Measurements from ENCODE around the gene RIPOR1. TPM values are rescaled to one million over a fixed set of nuclear protein-coding genes. Genes with fewer than 3 reads are reported as not detected.
"Not testable (repeated sequence)": the region's sequence is repeated elsewhere in the genome, so short reads cannot be mapped to it uniquely, and the experiment has no call there.

RIPOR1 gene, protein sequence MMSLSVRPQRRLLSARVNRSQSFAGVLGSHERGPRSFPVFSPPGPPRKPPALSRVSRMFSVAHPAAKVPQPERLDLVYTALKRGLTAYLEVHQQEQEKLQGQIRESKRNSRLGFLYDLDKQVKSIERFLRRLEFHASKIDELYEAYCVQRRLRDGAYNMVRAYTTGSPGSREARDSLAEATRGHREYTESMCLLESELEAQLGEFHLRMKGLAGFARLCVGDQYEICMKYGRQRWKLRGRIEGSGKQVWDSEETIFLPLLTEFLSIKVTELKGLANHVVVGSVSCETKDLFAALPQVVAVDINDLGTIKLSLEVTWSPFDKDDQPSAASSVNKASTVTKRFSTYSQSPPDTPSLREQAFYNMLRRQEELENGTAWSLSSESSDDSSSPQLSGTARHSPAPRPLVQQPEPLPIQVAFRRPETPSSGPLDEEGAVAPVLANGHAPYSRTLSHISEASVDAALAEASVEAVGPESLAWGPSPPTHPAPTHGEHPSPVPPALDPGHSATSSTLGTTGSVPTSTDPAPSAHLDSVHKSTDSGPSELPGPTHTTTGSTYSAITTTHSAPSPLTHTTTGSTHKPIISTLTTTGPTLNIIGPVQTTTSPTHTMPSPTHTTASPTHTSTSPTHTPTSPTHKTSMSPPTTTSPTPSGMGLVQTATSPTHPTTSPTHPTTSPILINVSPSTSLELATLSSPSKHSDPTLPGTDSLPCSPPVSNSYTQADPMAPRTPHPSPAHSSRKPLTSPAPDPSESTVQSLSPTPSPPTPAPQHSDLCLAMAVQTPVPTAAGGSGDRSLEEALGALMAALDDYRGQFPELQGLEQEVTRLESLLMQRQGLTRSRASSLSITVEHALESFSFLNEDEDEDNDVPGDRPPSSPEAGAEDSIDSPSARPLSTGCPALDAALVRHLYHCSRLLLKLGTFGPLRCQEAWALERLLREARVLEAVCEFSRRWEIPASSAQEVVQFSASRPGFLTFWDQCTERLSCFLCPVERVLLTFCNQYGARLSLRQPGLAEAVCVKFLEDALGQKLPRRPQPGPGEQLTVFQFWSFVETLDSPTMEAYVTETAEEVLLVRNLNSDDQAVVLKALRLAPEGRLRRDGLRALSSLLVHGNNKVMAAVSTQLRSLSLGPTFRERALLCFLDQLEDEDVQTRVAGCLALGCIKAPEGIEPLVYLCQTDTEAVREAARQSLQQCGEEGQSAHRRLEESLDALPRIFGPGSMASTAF
- total RNA-seq (2014; rRNA removed; shearing (Covaris generic)), result 5.4 and 6.3 TPM in 2 replicates

DNA sequence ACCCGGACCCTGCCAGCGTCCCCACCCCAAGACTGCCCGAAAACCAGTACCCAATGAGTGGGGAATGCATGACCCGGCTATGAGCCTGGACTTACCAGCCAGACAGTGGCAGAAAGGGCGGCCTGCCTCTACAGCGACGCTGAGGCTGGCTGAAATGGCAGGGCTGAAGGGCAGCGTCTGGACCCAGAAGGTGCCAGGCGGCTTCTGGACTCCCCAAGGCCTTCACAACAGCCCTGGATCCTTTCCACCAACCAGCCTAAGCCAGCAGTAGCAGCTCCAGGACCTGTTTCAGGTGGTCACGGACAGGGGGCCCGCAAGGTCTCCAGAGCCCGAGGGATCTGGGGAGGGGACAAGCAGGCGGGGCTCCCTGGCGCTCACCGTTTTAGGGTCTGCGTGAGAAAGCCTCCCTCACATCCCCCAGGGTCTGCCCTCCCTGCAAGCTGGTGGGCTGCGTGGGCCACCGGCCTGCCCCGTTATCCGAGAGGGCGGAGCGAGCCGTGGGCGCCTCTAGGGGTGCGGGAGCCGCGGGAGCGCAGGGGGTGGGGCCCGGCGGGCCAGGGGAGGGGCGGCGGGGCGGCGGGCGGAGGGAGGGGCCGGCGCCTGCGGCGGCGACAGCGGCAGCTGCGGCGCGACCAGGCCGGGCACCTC lies at the start of gene RIPOR1:
Gene RIPOR1, plus strand, starts transcription at position 608 of the 648 bp plus-strand sequence. CDS start 9,618 bp downstream, outside the sequence.
- no peak for DNase-seq (ENCODE audit: low read depth)

GRCh38 chr16:67480833-67481560 lies 47.6 kb upstream of the RIPOR1 start, which contains the start of gene ATP6V0D1:
Gene ATP6V0D1 (minus strand): TSS chr16:67481157. CDS start chr16:67481086, 71 bp downstream.
- peak; percentile 97 for DNase-seq (ENCODE audit: low read depth)

GRCh38 chr16:67481561-67482232 lies 46.9 kb upstream of the RIPOR1 start:
- peak; percentile 19 for DNase-seq (ENCODE audit: low read depth)

GRCh38 chr16:67482233-67482924 lies 46.2 kb upstream of the RIPOR1 start:
- DNase-seq (ENCODE audit: low read depth), result no peak

- no peak for DNase-seq (ENCODE audit: low read depth)
Observed at GRCh38 chr16:67483150-67483549, 45.5 kb upstream of the RIPOR1 start, which contains the start of gene AGRP. Gene AGRP (minus strand): TSS chr16:67483547. CDS start chr16:67483398, 149 bp downstream.

DNA sequence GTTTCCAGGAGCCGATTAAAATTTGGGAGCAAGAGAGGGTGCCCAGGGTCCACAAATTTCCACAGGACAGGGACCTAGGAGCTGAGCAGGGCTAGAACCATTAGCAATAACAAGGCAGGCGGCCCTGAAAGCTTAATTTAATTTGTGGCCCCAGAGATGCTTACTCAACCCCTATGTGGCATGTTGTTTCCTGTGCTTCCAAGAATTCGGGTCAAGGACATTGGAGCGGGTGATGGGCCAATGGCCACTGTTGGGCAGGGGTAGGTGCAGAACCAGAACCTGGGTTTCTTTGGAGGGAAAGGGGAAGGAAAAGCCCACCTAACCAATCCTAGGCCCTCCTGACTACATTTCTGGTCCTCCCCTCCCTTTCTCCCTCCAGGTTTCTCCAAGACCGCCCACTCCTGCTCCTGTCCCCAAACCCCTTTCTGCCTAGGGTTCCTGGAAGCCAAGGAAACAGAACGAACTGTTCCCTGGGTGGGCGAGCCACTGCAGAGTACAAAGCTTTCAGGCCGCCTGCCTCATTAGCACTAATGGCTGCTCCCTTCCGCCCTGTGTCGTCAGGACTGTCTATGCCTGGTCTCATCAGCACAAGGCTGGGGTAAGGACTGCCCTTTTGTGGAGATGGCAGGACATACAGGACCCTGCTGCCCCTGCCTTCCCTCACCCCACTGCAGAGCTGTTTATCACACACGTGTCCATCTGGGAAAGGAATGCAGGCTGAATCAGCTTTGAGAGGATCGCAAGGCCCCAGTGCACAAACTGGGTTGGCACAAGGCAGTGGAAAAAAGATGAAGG lies 44.7 kb upstream of the RIPOR1 start:
- no peak for DNase-seq (ENCODE audit: low read depth)

- no peak for DNase-seq (ENCODE audit: low read depth)
Observed at GRCh38 chr16:67486805-67487204, 41.8 kb upstream of the RIPOR1 start.

- not testable (repeated sequence) for DNase-seq (ENCODE audit: low read depth)
Observed at GRCh38 chr16:67487561-67487960, 41.1 kb upstream of the RIPOR1 start.

DNA sequence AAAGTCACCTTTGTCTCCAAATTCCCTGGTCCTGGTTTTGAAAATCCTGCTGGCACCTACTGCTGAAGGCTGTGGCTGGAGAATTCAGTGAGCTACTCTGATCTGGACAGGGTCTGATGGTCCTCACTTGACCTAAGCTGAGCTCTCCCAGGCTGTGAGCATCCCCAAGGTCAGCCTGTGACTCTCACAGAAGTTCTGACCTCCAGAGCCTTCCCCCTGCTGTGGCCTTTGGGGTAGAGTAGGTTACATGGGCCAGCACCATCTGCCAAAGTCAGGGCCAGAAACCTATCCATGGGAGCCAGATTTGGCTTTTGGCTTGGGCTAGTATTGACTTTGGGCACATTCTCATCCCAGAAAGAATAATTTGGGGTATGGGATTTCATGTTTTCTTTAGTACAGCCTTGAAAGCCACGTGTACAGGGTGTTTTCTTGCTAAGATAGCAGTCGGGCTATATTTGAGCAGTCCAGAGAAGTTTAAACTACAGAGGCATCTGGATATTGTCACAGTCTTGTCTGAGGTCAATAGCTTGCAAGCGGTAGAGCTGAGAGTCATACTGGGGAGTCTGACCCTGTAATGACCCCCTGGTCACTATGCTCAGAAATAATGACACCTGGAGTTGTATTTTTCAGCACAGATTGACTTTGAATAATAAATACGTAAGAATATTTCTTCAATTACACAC lies 39.1 kb upstream of the RIPOR1 start:
- no peak for DNase-seq (ENCODE audit: low read depth)

GRCh38 chr16:67490335-67491096 lies 38.1 kb upstream of the RIPOR1 start:
- DNase-seq (ENCODE audit: low read depth), result no peak

GRCh38 chr16:67499106-67499505 lies 29.5 kb upstream of the RIPOR1 start:
- no peak for DNase-seq (ENCODE audit: low read depth)

DNA sequence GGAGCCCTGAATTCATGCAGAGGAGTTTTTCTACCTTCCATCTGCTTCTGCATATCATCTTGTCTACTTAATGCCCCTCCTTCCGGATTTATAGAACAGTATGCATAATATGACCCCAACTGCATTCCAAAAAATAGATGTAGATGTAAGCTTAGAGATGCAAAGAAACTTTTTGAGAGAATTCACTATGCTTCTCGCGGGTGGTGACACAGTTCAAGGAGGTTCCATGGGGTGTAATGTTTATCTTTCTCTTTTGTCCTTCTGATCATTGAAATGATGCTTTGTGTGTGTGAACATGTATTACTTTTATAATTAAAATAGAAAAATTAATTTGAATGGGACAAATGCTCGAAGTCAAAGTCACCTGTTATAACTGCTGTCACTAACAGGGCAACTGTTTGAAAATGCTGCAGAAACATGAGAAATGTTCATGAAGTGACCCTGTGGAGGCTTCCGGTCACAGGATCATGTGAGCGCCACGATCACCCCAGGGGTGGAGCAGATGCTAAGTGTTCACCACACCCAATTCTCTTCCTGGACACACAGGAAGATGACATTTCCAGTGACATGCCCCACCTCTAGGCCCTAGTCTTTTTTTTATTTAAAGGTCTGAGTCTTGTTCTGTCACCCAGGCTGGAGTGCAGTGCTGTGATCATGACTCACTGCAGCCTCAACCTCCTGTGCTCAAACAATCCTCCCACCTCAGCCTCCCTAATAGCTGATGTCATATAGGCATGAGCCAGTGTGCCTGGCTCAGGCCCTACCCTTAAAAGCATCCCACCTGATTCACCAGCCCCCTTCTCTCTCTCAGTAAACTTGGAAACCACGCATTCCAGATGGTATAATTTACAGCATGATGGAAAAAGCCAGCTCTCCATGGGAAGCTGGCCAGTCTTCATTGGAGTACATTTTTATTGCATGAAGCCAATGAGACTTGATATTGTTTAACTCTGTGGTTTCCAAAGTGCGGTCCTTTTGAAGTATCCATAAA lies 24.3 kb upstream of the RIPOR1 start:
- DNase-seq (ENCODE audit: low read depth), result peak; percentile 25

DNA sequence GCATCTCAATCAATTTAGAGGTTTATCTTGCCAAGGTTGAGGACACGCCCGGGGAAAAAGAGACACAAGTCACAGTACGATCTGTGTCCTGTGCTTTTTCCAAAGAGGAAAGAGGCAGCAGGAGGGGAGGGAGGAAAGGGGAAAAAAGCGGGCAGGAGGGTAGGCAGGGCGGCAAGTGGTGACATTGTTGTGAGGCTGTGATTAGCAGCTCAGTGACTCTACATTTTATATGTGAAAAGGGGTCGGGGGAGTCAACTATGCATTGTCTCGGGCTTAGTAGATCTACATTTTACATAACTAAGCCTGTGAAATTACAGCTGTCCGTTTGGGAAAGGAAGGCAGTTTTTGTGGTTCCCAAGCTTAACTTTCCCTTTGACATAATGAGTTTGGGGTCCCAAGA lies 22.2 kb upstream of the RIPOR1 start:
- no peak for DNase-seq (ENCODE audit: low read depth)

- DNase-seq (ENCODE audit: low read depth), result no peak
Observed at GRCh38 chr16:67509016-67509415, 19.6 kb upstream of the RIPOR1 start.

- DNase-seq (ENCODE audit: low read depth), result not testable (repeated sequence)
Observed at GRCh38 chr16:67513892-67514291, 14.7 kb upstream of the RIPOR1 start.

GRCh38 chr16:67514382-67514828 lies 14.2 kb upstream of the RIPOR1 start:
- DNase-seq (ENCODE audit: low read depth), result peak; percentile 68
